Uterus (tissue), 2 donors: ENCODE data around the gene WWOX.
"Not testable (repeated sequence)": the region's sequence is repeated elsewhere in the genome, so short reads cannot be mapped to it uniquely, and the experiment has no call there.

Experiments
- POLR2A ChIP-seq, 2 donors: fragments of 450-650 bp; IDR thresholded peaks; one replicate each; pipeline ENCODE4 v1.6.1; 2016; ENCODE audit warnings: antibody characterized with exemption in 2 of 2, mild to moderate bottlenecking in 1 of 2, moderate library complexity in 1 of 2
- TF ChIP-seq, protein P1 (sequence below), 4 experiments: fragments of 200-600 bp in 2 of 4; fragments of 450-650 bp in 2 of 4; sonication (generic) in 2 of 4; IDR thresholded peaks; one replicate each; pipeline ENCODE4 v1.5.1; 2016 to 2019; ENCODE audit warnings: antibody characterized with exemption in 4 of 4, mild to moderate bottlenecking in 2 of 4, moderate library complexity in 1 of 4

GRCh38 chr16:79245700-79246099 is 1146.2 kb downstream of the WWOX start:
- TF ChIP-seq POLR2A (IDR thresholded peaks at IDR 0.05), result not testable (repeated sequence)
- TF ChIP-seq, protein P1, sequence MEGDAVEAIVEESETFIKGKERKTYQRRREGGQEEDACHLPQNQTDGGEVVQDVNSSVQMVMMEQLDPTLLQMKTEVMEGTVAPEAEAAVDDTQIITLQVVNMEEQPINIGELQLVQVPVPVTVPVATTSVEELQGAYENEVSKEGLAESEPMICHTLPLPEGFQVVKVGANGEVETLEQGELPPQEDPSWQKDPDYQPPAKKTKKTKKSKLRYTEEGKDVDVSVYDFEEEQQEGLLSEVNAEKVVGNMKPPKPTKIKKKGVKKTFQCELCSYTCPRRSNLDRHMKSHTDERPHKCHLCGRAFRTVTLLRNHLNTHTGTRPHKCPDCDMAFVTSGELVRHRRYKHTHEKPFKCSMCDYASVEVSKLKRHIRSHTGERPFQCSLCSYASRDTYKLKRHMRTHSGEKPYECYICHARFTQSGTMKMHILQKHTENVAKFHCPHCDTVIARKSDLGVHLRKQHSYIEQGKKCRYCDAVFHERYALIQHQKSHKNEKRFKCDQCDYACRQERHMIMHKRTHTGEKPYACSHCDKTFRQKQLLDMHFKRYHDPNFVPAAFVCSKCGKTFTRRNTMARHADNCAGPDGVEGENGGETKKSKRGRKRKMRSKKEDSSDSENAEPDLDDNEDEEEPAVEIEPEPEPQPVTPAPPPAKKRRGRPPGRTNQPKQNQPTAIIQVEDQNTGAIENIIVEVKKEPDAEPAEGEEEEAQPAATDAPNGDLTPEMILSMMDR (IDR thresholded peaks at IDR 0.05), result not testable (repeated sequence)
